GM21737 (cell line): ENCODE measurements around the gene MAS1.
A peak's percentile ranks its signal among the peaks of the same experiment; 100 is the strongest.
"Not testable (repeated sequence)": the region's sequence is repeated elsewhere in the genome, so short reads cannot be mapped to it uniquely, and the experiment has no call there.

Experiments used
- ATAC-seq: cut with Tn5 transposase; IDR thresholded peaks from one replicate; pipeline ENCODE4 v1.9.1; 2021; ENCODE audit warnings: mild to moderate bottlenecking, moderate library complexity; ENCODE audit not compliant: unreplicated experiment

The MAS1 gene

GRCh38 chr6:159890792-159891191 lies at the start of gene MAS1:
Gene MAS1 (plus strand): TSS chr6:159890988. CDS start chr6:159906956, 15,968 bp downstream.
- no peak for ATAC-seq

- no peak for ATAC-seq
Measured at GRCh38 chr6:159842035-159842434, 48.8 kb upstream of the MAS1 start.

GRCh38 chr6:159844737-159845645 lies 45.8 kb upstream of the MAS1 start:
- no peak for ATAC-seq

- not testable (repeated sequence) for ATAC-seq
Measured at GRCh38 chr6:159848552-159848951, 42.2 kb upstream of the MAS1 start.

- ATAC-seq, result not testable (repeated sequence)
Measured at GRCh38 chr6:159849851-159850250, 40.9 kb upstream of the MAS1 start.

- ATAC-seq, result no peak
Measured at GRCh38 chr6:159852877-159853276, 37.9 kb upstream of the MAS1 start.

GRCh38 chr6:159853754-159854153 lies 37.0 kb upstream of the MAS1 start:
- no peak for ATAC-seq

GRCh38 chr6:159854959-159855358 lies 35.8 kb upstream of the MAS1 start:
- ATAC-seq, result no peak

- ATAC-seq, result no peak
Measured at GRCh38 chr6:159858259-159858658, 32.5 kb upstream of the MAS1 start.

- ATAC-seq, result no peak
Measured at GRCh38 chr6:159860482-159860881, 30.3 kb upstream of the MAS1 start.

- ATAC-seq, result no peak
Measured at GRCh38 chr6:159862103-159862502, 28.7 kb upstream of the MAS1 start.

- ATAC-seq, result not testable (repeated sequence)
Measured at GRCh38 chr6:159863341-159863740, 27.4 kb upstream of the MAS1 start.

- ATAC-seq, result no peak
Measured at GRCh38 chr6:159865226-159865920, 25.4 kb upstream of the MAS1 start.

GRCh38 chr6:159866286-159867247 lies 24.2 kb upstream of the MAS1 start:
- no peak for ATAC-seq

- ATAC-seq, result no peak
Measured at GRCh38 chr6:159871241-159871640, 19.5 kb upstream of the MAS1 start.

- ATAC-seq, result no peak
Measured at GRCh38 chr6:159871906-159872305, 18.9 kb upstream of the MAS1 start.

GRCh38 chr6:159874435-159874834 lies 16.4 kb upstream of the MAS1 start:
- ATAC-seq, result no peak

GRCh38 chr6:159875194-159875593 lies 15.6 kb upstream of the MAS1 start:
- ATAC-seq, result peak; percentile 55

- ATAC-seq, result no peak
Measured at GRCh38 chr6:159876242-159876641, 14.5 kb upstream of the MAS1 start.

GRCh38 chr6:159877256-159877808 lies 13.5 kb upstream of the MAS1 start:
- no peak for ATAC-seq

- no peak for ATAC-seq
Measured at GRCh38 chr6:159878341-159878740, 12.4 kb upstream of the MAS1 start.
